H1 (cell line): ENCODE results near the gene PC. TPM values are rescaled to one million over a fixed set of nuclear protein-coding genes. Genes with fewer than 3 reads are reported as not detected.
A peak's percentile ranks its signal among the peaks of the same experiment; 100 is the strongest.

ENCODE experiments used
- CTCF ChIA-PET: fragments of 300-600 bp; sonication (Branson Sonifier 250); formaldehyde crosslinking; loops from one replicate; lab custom pipeline; 2021; ENCODE audit not compliant: partially characterized antibody; lab: Charles Lee
- POLR2A ChIA-PET: fragments of 300-600 bp; sonication (Branson Sonifier 250); formaldehyde crosslinking; loops from one replicate; lab custom pipeline; 2021; ENCODE audit warnings: inconsistent platforms; ENCODE audit not compliant: partially characterized antibody; lab: Charles Lee
- DNase-seq, 2 experiments: peaks; one replicate each; pipeline versions ENCODE4 v3.0.0 to v3.0.0-alpha.2; 2010 to 2022; ENCODE audit warnings: low spot score in 2 of 2, low read depth in 1 of 2, mixed read lengths in 1 of 2
- FAIRE-seq: peaks from 2 replicates; lab custom pipeline; 2011; peaks lifted over from hg19 to GRCh38; lab: Jason Lieb, UNC
- H2AFZ ChIP-seq: 2 replicates; pipeline ENCODE4 v1.8.1; 2012; ENCODE audit warnings: low read length, inconsistent platforms
- H2AK5ac ChIP-seq: 2 replicates; pipeline ENCODE4 v1.6.1; 2013; ENCODE audit warnings: low read depth, low read length
- H2BK120ac ChIP-seq: replicated peaks from 2 replicates; pipeline ENCODE3; 2013; ENCODE audit warnings: low read depth, low read length, inconsistent platforms
- H2BK12ac ChIP-seq: 2 replicates; pipeline ENCODE4 v1.6.1; 2013; ENCODE audit warnings: low read depth, low read length
- H2BK15ac ChIP-seq: 2 replicates; pipeline ENCODE4 v1.6.1; 2013; ENCODE audit warnings: low read length
- H2BK20ac ChIP-seq: 2 replicates; pipeline ENCODE4 v1.6.1; 2013; ENCODE audit warnings: low read length
- H2BK5ac ChIP-seq: 2 replicates; pipeline ENCODE4 v1.6.1; 2013; ENCODE audit warnings: low read depth, low read length
- H3K14ac ChIP-seq: 2 replicates; pipeline ENCODE4 v1.6.1; 2013; ENCODE audit warnings: inconsistent platforms; ENCODE audit not compliant: insufficient read length
- H3K18ac ChIP-seq: 2 replicates; pipeline ENCODE4 v1.6.1; 2013; ENCODE audit warnings: low read length; ENCODE audit errors: extremely low read depth
- H3K23ac ChIP-seq: 2 replicates; pipeline ENCODE4 v1.6.1; 2013; ENCODE audit warnings: inconsistent platforms; ENCODE audit not compliant: insufficient read length
- H3K23me2 ChIP-seq: 2 replicates; pipeline ENCODE4 v1.6.1; 2013; ENCODE audit warnings: low read depth, low read length
- H3K27ac ChIP-seq: 2 replicates; pipeline ENCODE4 v1.6.1; 2011; ENCODE audit warnings: low read depth, low read length, inconsistent platforms
- H3K27me3 ChIP-seq, 4 experiments: replicated peaks in 1 of 4; 1 replicate in 1 of 4; 2 replicates in 3 of 4; pipeline versions ENCODE4 v1.6.1 to v1.8.1; 2011 to 2013; ENCODE audit warnings: low read length in 3 of 4, mild to moderate bottlenecking in 3 of 4, inconsistent platforms in 2 of 4, mixed read lengths in 2 of 4, moderate library complexity in 1 of 4; ENCODE audit not compliant: control insufficient read depth in 3 of 4, insufficient read depth in 3 of 4; ENCODE audit errors: extremely low read depth in 1 of 4
- H3K36me3 ChIP-seq, 4 experiments: 2 replicates each; pipeline versions ENCODE4 v1.6.1 to v1.8.1; 2011 to 2013; ENCODE audit warnings: mild to moderate bottlenecking in 4 of 4, low read length in 3 of 4, moderate library complexity in 2 of 4, control low read depth in 1 of 4, inconsistent platforms in 1 of 4; ENCODE audit not compliant: insufficient read depth in 4 of 4, control insufficient read depth in 2 of 4
- H3K4ac ChIP-seq: replicated peaks from 2 replicates; pipeline ENCODE3; 2013; ENCODE audit warnings: low read length, low read depth, mixed read lengths, inconsistent platforms; ENCODE audit not compliant: insufficient read length
- H3K4me1 ChIP-seq, 4 experiments: replicated peaks in 1 of 4; 1 replicate in 1 of 4; 2 replicates in 3 of 4; pipeline versions ENCODE4 v1.6.1 to v1.8.1; 2011 to 2013; ENCODE audit warnings: low read length in 3 of 4, inconsistent platforms in 2 of 4, mixed read lengths in 1 of 4; ENCODE audit not compliant: insufficient read depth in 4 of 4, control insufficient read depth in 3 of 4
- H3K4me2 ChIP-seq, 2 experiments: 2 replicates each; pipeline versions ENCODE4 v1.6.1 to v1.8.1; 2011 to 2013; ENCODE audit warnings: low read depth in 2 of 2, low read length in 2 of 2, control low read depth in 1 of 2, inconsistent platforms in 1 of 2, mild to moderate bottlenecking in 1 of 2; ENCODE audit not compliant: insufficient read depth in 1 of 2
- H3K4me3 ChIP-seq, 4 experiments: fragments of 200-600, 300-600 bp in 1 of 4; sonication (generic), shearing (Covaris generic), sonication (Bioruptor Twin) in 1 of 4; 2 replicates each; pipeline versions ENCODE4 v1.5.1 to v1.8.1; 2011 to 2016; ENCODE audit warnings: low read length in 4 of 4, low read depth in 3 of 4, control low read depth in 2 of 4, inconsistent platforms in 2 of 4, mild to moderate bottlenecking in 2 of 4, mixed read lengths in 1 of 4, moderate library complexity in 1 of 4; ENCODE audit not compliant: insufficient read depth in 2 of 4; ENCODE audit errors: extremely low read depth in 1 of 4
- H3K56ac ChIP-seq: replicated peaks from 2 replicates; pipeline ENCODE3; 2013; ENCODE audit warnings: low read depth, mild to moderate bottlenecking, mixed read lengths, low read length, inconsistent platforms; ENCODE audit not compliant: insufficient read length
- H3K79me1 ChIP-seq: 2 replicates; pipeline ENCODE4 v1.6.1; 2013; ENCODE audit warnings: low read depth, low read length, control low read depth
- H3K79me2 ChIP-seq, 2 experiments: 2 replicates each; pipeline versions ENCODE4 v1.6.1 to v1.8.1; 2012 to 2013; ENCODE audit warnings: low read length in 2 of 2, mild to moderate bottlenecking in 2 of 2, inconsistent platforms in 1 of 2; ENCODE audit not compliant: insufficient read depth in 2 of 2, control insufficient read depth in 1 of 2
- H3K9ac ChIP-seq, 4 experiments: replicated peaks in 1 of 4; 1 replicate in 1 of 4; 2 replicates in 3 of 4; pipeline versions ENCODE4 v1.6.1 to v1.8.1; 2011 to 2013; ENCODE audit warnings: low read depth in 3 of 4, low read length in 3 of 4, control low read depth in 2 of 4, mild to moderate bottlenecking in 2 of 4, moderate library complexity in 2 of 4, inconsistent platforms in 1 of 4; ENCODE audit errors: extremely low read depth in 1 of 4
- H3K9me3 ChIP-seq, 2 experiments: 2 replicates each; pipeline versions ENCODE4 v1.6.1 to v1.8.1; 2012 to 2013; ENCODE audit warnings: mild to moderate bottlenecking in 2 of 2, moderate library complexity in 2 of 2, control low read depth in 1 of 2, inconsistent platforms in 1 of 2, low read depth in 1 of 2, low read length in 1 of 2, mixed read lengths in 1 of 2; ENCODE audit not compliant: insufficient read depth in 2 of 2
- H4K20me1 ChIP-seq, 2 experiments: replicated peaks in 1 of 2; 2 replicates each; pipeline versions ENCODE3 to v1.8.1; 2011 to 2013; ENCODE audit warnings: inconsistent platforms in 2 of 2, low read length in 2 of 2, mild to moderate bottlenecking in 1 of 2; ENCODE audit not compliant: insufficient read depth in 2 of 2, control insufficient read depth in 1 of 2
- H4K5ac ChIP-seq: 2 replicates; pipeline ENCODE4 v1.6.1; 2013; ENCODE audit warnings: low read length, low read depth, mixed read lengths, inconsistent platforms; ENCODE audit not compliant: insufficient read length
- H4K8ac ChIP-seq: 2 replicates; pipeline ENCODE4 v1.8.0; 2013; ENCODE audit warnings: mild to moderate bottlenecking, moderate library complexity, low read length, inconsistent platforms; ENCODE audit not compliant: insufficient read depth; ENCODE audit errors: extremely low read depth
- H4K91ac ChIP-seq: replicated peaks from 2 replicates; pipeline ENCODE3; 2013; ENCODE audit warnings: low read length, mixed read lengths, inconsistent platforms; ENCODE audit not compliant: insufficient read length
- EP300 ChIP-seq, 2 experiments: IDR thresholded peaks; 1 replicate in 1 of 2; 2 replicates in 1 of 2; pipeline ENCODE4 v1.6.1; 2011 to 2012; ENCODE audit warnings: low read depth in 2 of 2, low read length in 2 of 2, mild to moderate bottlenecking in 2 of 2, borderline replicate concordance in 1 of 2, inconsistent platforms in 1 of 2, moderate library complexity in 1 of 2
- FOSL1 ChIP-seq: IDR thresholded peaks from 2 replicates; pipeline ENCODE4 v1.6.1; 2011; ENCODE audit warnings: mild to moderate bottlenecking, low read depth, low read length, moderate library complexity; ENCODE audit not compliant: insufficient read depth
- JUND ChIP-seq: IDR thresholded peaks from 2 replicates; pipeline ENCODE4 v1.6.1; 2011; ENCODE audit warnings: mild to moderate bottlenecking, improper control_type of control experiment, low read length
- KDM5A ChIP-seq: fragments of 200-600 bp; IDR thresholded peaks from 2 replicates; pipeline ENCODE4 v1.7.1; 2012; ENCODE audit warnings: mild to moderate bottlenecking, low read length, inconsistent platforms, mixed read lengths
- MAFK ChIP-seq: IDR thresholded peaks from 2 replicates; pipeline ENCODE4 v1.6.1; 2012; ENCODE audit warnings: low read depth, mild to moderate bottlenecking, improper control_type of control experiment, low read length
- POU5F1 ChIP-seq: IDR thresholded peaks from 2 replicates; pipeline ENCODE4 v1.6.1; 2011; ENCODE audit warnings: low read depth, mild to moderate bottlenecking, low read length, moderate library complexity
- RFX5 ChIP-seq: IDR thresholded peaks from 2 replicates; pipeline ENCODE4 v1.6.1; 2011; ENCODE audit warnings: low read depth, low read length, improper control_type of control experiment, borderline replicate concordance
- SIN3A ChIP-seq, 2 experiments: IDR thresholded peaks in 1 of 2; conservative IDR thresholded peaks in 1 of 2; 2 replicates each; pipeline ENCODE4 v1.6.1; 2011 to 2012; ENCODE audit warnings: low read length in 2 of 2, improper control_type of control experiment in 1 of 2, low read depth in 1 of 2, mild to moderate bottlenecking in 1 of 2
- SIX5 ChIP-seq: IDR thresholded peaks from 2 replicates; pipeline ENCODE4 v1.6.1; 2011; ENCODE audit warnings: mild to moderate bottlenecking, low read depth, low read length
- TAF1 ChIP-seq: IDR thresholded peaks from 2 replicates; pipeline ENCODE4 v1.6.1; 2011; ENCODE audit warnings: mild to moderate bottlenecking, low read depth, low read length
- TAF7 ChIP-seq: optimal IDR thresholded peaks from 2 replicates; pipeline ENCODE3; 2011; ENCODE audit warnings: low read depth, mild to moderate bottlenecking, inconsistent platforms, low read length, moderate library complexity, borderline replicate concordance
- WGBS, 2 experiments: shearing (Covaris generic) in 1 of 2; methylation state at CpG; one replicate each; pipeline versions ENCODE4 v1.1.6 to v1.1.7; 2013 to 2015; ENCODE audit warnings: low lambda C conversion rate in 2 of 2, mixed read lengths in 2 of 2, inconsistent platforms in 1 of 2, low coverage in 1 of 2, missing lambda C conversion rate in 1 of 2; ENCODE audit not compliant: insufficient replicate concordance in 2 of 2, insufficient coverage in 1 of 2, insufficient read length in 1 of 2; ENCODE audit errors: extremely low coverage in 1 of 2, missing lambda C conversion rate in 1 of 2; 5-methylcytosine and 5-hydroxymethylcytosine counted together
- polyA plus RNA-seq, 7 experiments: library from polyadenylated mRNA; depleted of rRNA in 3 of 7; stranded (reverse) in 5 of 7; unstranded in 2 of 7; fragments of >200 nt in 5 of 7; fragments of 200-250 nt in 2 of 7; gene quantifications; 1 replicate in 5 of 7; 2 replicates in 1 of 7; 4 replicates in 1 of 7; pipeline versions ENCODE4 v1.2.1 to v1.2.3, GENCODE V29; 2011 to 2013; ENCODE audit warnings: missing spikeins in 2 of 7, mixed read lengths in 2 of 7
- total RNA-seq: library from RNA; stranded (reverse); fragmentation: NEBNext Ultra II Directional; extraction: Animal tissue kit (Norgen Biotek cat#: 25700); gene quantifications from 2 replicates; pipeline ENCODE4 v1.2.1, GENCODE V29; 2021
- TF ChIP-seq, protein P1 (sequence below): IDR thresholded peaks from 2 replicates; pipeline ENCODE4 v1.6.1; 2011; ENCODE audit warnings: low read depth, mild to moderate bottlenecking, low read length; ENCODE audit not compliant: insufficient read depth

Gene PC
- total and polyA plus RNA-seq, 2 of the 8 experiments (the other 6 are each of a cell fraction or from before 2014, with no cell fraction given), result 11.5 to 27.5 TPM

DNA sequence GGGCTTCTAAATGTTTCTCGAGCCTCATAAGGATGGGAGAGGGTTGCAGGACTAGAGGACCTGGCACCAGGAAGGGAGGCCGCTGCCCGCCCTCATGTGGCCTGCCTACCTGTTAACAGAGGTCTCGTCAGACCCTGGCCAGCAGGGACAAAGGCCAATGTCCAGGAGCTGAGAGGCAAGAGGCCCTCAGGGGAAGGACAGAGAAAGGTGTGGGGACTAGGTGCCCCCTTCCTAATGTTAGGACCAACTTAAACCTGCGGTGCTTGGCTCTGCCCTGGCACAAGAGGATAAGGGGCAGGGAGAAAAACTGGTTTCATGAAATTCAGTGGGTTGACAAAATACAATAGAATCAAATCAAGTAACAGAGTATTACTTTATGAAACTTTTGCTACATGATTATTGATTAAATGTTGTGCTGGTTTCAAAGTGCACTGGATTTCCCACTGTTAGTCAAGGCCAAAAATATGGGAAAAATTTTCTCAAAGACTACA, 44.8 kb upstream of the PC start:
- Histone ChIP-seq H4K91ac (peak overlapping the region; percentile 83), H3K4me3 (peak overlapping the region in 1 of 4 experiments; percentile 26; a peak in 1 of 8 replicates), H2BK120ac (no peak overlapping the region), H3K79me2 (no peaks in the 10 kb centered on the region), H2AFZ (no peak overlapping the region), H2BK15ac (peak overlapping the region; percentile 82; the same call in 1 of the 2 replicates), H3K56ac (no peak overlapping the region), H3K27ac (peak overlapping the region; percentile 57; the same call in 1 of the 2 replicates), H3K36me3 (no peaks in the 10 kb centered on the region), H2BK20ac (peak overlapping the region; percentile 84), H3K27me3 (no peaks in the 10 kb centered on the region), H3K14ac (no peak overlapping the region), H3K4me1 (peaks cover 7 to 17% (median 12%) of the 10 kb centered on the region in 4 experiments), H3K9ac (no peak overlapping the region), H3K18ac (peak overlapping the region; percentile 92; the same call in 1 of the 2 replicates), H2AK5ac (no peak overlapping the region), H3K79me1 (no peaks in the 10 kb centered on the region), H3K23me2 (peaks cover 3% of the 10 kb centered on the region; the same call in 1 of the 2 replicates), H4K5ac (no peak overlapping the region), H3K4ac (peak overlapping the region; percentile 41), H2BK5ac (peak overlapping the region; percentile 98), H3K9me3 (no peaks in the 10 kb centered on the region), H3K23ac (no peak overlapping the region), H4K8ac (peak overlapping the region; percentile 7; the same call in 1 of the 2 replicates), H4K20me1 (no peaks in the 10 kb centered on the region), H2BK12ac (peak overlapping the region; percentile 100), H3K4me2 (peak overlapping the region; percentile 31 to 59; a peak in 3 of 4 replicates)
- DNase-seq (no peak), FAIRE-seq (no peak)
- CTCF ChIA-PET, result interaction anchor here (1.4 to 3.6 kb wide), 3 partner anchors 17 to 50 kb away, joined by 5 to 9 read pairs (median 6); no protein-coding TSS in a partner anchor
- POLR2A ChIA-PET, result interaction anchor here (1.7 kb wide), 1 partner anchor 13 kb away, joined by 7 read pairs; no protein-coding TSS in a partner anchor
- WGBS, 2 experiments, result 62% methylated on average over 5 of the region's 5 CpGs; no CpG with 5 or more reads in 1 of the 2 experiments
- TF ChIP-seq KDM5A (no peak), FOSL1 (no peak), SIN3A (conservative IDR thresholded peaks at IDR 0.05 in 1 of 2, IDR thresholded peaks at IDR 0.05 in 1 of 2; ENCODE audit: low read depth in 1 of 2, low read length in 2 of 2) (no peak), EP300 (IDR thresholded peaks at IDR 0.05; ENCODE audit: borderline replicate concordance in 1 of 2, low read depth in 2 of 2, low read length in 2 of 2) (no peak), TAF1 (no peak), RFX5 (no peak), SIX5 (no peak), JUND (no peak), MAFK (no peak), POU5F1 (no peak), TAF7 (no peak)
- TF ChIP-seq, protein P1, sequence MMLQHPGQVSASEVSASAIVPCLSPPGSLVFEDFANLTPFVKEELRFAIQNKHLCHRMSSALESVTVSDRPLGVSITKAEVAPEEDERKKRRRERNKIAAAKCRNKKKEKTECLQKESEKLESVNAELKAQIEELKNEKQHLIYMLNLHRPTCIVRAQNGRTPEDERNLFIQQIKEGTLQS, result no peak
